GM12878 (cell line): Measurements from ENCODE around the gene THRB. TPM values are rescaled to one million over a fixed set of nuclear protein-coding genes. Genes with fewer than 3 reads are reported as not detected.

Experiments used
- ATAC-seq: fragments of 200-7000 bp; cut with Tn5 transposase; 3 replicates; pipeline ENCODE4 v1.9.1; 2020; ENCODE audit warnings: mild to moderate bottlenecking, moderate library complexity
- BruUV-seq: library from RNA; stranded (reverse); fragments of 400-500 nt; replicated peaks from 2 replicates; lab custom pipeline; 2021; lab: Mats Ljungman, UMichigan
- CTCF ChIA-PET: fragments of 300-600 bp; sonication (Branson Sonifier 250); formaldehyde crosslinking; extraction: SDS; loops from one replicate; lab custom pipeline; 2021; ENCODE audit warnings: inconsistent platforms; lab: Yijun Ruan, JAX
- POLR2A ChIA-PET: fragments of 350-600 bp; formaldehyde crosslinking; extraction: SDS; loops from one replicate; lab custom pipeline; 2021; ENCODE audit warnings: inconsistent platforms; lab: Charles Lee
- RAD21 ChIA-PET: fragments of 300-600 bp; sonication (Branson Sonifier 250); formaldehyde crosslinking; loops from one replicate; lab custom pipeline; 2023; ENCODE audit warnings: antibody characterized with exemption; ENCODE audit not compliant: unreplicated experiment; lab: Charles Lee
- SMC1A ChIA-PET: fragments of 300-600 bp; sonication (Branson Sonifier 250); formaldehyde crosslinking; loops from one replicate; lab custom pipeline; 2023; ENCODE audit not compliant: unreplicated experiment, uncharacterized antibody; lab: Charles Lee
- DNase-seq: peaks from one replicate; pipeline ENCODE4 v3.0.0-alpha.2; 2011; ENCODE audit warnings: low read depth, low spot score
- FAIRE-seq: peaks from 3 replicates; lab custom pipeline; 2011; peaks lifted over from hg19 to GRCh38; lab: Jason Lieb, UNC
- H2AFZ ChIP-seq: 2 replicates; pipeline ENCODE4 v1.6.0; 2011; ENCODE audit warnings: low read depth, low read length, control low read depth; ENCODE audit not compliant: control insufficient read depth
- H3K27ac ChIP-seq: 2 replicates; pipeline ENCODE4 v1.5.1; 2011; ENCODE audit warnings: control low read depth; ENCODE audit not compliant: control insufficient read depth, insufficient read depth
- H3K27me3 ChIP-seq, 2 experiments: replicated peaks in 1 of 2; 2 replicates each; pipeline versions ENCODE4 v1.6.0 to v1.6.1; 2011; ENCODE audit warnings: low read length in 1 of 2; ENCODE audit not compliant: control insufficient read depth in 2 of 2, insufficient read depth in 2 of 2
- H3K36me3 ChIP-seq, 2 experiments: 2 replicates each; pipeline ENCODE4 v1.5.1; 2011; ENCODE audit warnings: low read length in 1 of 2; ENCODE audit not compliant: control insufficient read depth in 2 of 2, insufficient read depth in 2 of 2
- H3K4me1 ChIP-seq: 2 replicates; pipeline ENCODE4 v1.6.1; 2011; ENCODE audit warnings: mild to moderate bottlenecking, low read length, moderate library complexity, mixed read lengths; ENCODE audit not compliant: control insufficient read depth, insufficient read depth
- H3K4me2 ChIP-seq: 2 replicates; pipeline ENCODE4 v1.6.0; 2011; ENCODE audit warnings: control low read depth; ENCODE audit not compliant: control insufficient read depth, insufficient read depth
- H3K4me3 ChIP-seq: fragments of 200-600 bp; sonication (generic); 2 replicates; pipeline ENCODE4 v1.5.1; 2016
- H3K79me2 ChIP-seq: 2 replicates; pipeline ENCODE4 v1.6.0; 2011; ENCODE audit warnings: low read length; ENCODE audit not compliant: control insufficient read depth, insufficient read depth
- H3K9ac ChIP-seq: 2 replicates; pipeline ENCODE4 v1.8.0; 2011; ENCODE audit warnings: low read length, control low read depth, mixed read lengths; ENCODE audit not compliant: control insufficient read depth, insufficient read depth
- H3K9me3 ChIP-seq: replicated peaks from 3 replicates; pipeline ENCODE4 v1.5.1; 2011; ENCODE audit warnings: mild to moderate bottlenecking, low read length; ENCODE audit not compliant: control insufficient read depth, insufficient read depth
- H4K20me1 ChIP-seq: 2 replicates; pipeline ENCODE4 v1.6.0; 2011; ENCODE audit not compliant: control insufficient read depth, insufficient read depth
- SUZ12 ChIP-seq: fragments of 200-600 bp; sonication (generic); IDR thresholded peaks from one replicate; pipeline ENCODE4 v1.6.1; 2018; ENCODE audit warnings: antibody characterized with exemption, mild to moderate bottlenecking; ENCODE audit not compliant: unreplicated experiment
- WGBS: methylation state at CpG from one replicate; pipeline ENCODE4 v1.1.6; 2016; ENCODE audit warnings: low lambda C conversion rate; ENCODE audit not compliant: insufficient replicate concordance, insufficient coverage; ENCODE audit errors: missing lambda C conversion rate; 5-methylcytosine and 5-hydroxymethylcytosine counted together
- in situ Hi-C: fragments of 300-500 bp; cut with MboI; formaldehyde crosslinking; loops from 9 replicates; pipeline ENCODE4 v1.14.3; 2018; ENCODE audit warnings: mixed read lengths
- intact Hi-C: fragments of 100-400 bp; cut with micrococcal nuclease; formaldehyde crosslinking; loops from one replicate; pipeline ENCODE4 v1.14.2; 2022; ENCODE audit not compliant: unreplicated experiment
- polyA plus RNA-seq, 11 experiments: library from polyadenylated mRNA; depleted of rRNA in 4 of 11; unstranded in 6 of 11; stranded (reverse) in 5 of 11; fragments of >200 nt; fragmentation: Nextera tagmentation in 4 of 11; fragmentation: Illumina TruSeq in 1 of 11; extraction: Ambion mirVana in 4 of 11; extraction: Trizol in 1 of 11; gene quantifications; 1 replicate in 1 of 11; 2 replicates in 10 of 11; pipeline versions ENCODE4 v1.2.1 to v1.2.3, GENCODE V29; 2011 to 2016; ENCODE audit warnings: inconsistent platforms in 2 of 11, missing spikeins in 2 of 11, low read depth in 1 of 11
- total RNA-seq, 4 experiments: library from RNA; depleted of rRNA in 3 of 4; stranded (reverse); fragments of >200 nt in 3 of 4; fragmentation: Illumina TruSeq in 1 of 4; extraction: Trizol in 1 of 4; gene quantifications; 2 replicates each; pipeline versions ENCODE4 v1.2.1 to v1.2.3, GENCODE V29; 2013 to 2021
- TF ChIP-seq, protein P1 (sequence below): fragments of 450-650 bp; formaldehyde crosslinking; IDR thresholded peaks from 2 replicates; pipeline ENCODE4 v1.4.0; 2020; ENCODE audit warnings: mild to moderate bottlenecking, moderate library complexity

Gene THRB
- total and polyA plus RNA-seq, 10 of the 15 experiments (the other 5 are each of a cell fraction or from before 2014, with no cell fraction given), result 0.05 TPM; not detected in 9

DNA sequence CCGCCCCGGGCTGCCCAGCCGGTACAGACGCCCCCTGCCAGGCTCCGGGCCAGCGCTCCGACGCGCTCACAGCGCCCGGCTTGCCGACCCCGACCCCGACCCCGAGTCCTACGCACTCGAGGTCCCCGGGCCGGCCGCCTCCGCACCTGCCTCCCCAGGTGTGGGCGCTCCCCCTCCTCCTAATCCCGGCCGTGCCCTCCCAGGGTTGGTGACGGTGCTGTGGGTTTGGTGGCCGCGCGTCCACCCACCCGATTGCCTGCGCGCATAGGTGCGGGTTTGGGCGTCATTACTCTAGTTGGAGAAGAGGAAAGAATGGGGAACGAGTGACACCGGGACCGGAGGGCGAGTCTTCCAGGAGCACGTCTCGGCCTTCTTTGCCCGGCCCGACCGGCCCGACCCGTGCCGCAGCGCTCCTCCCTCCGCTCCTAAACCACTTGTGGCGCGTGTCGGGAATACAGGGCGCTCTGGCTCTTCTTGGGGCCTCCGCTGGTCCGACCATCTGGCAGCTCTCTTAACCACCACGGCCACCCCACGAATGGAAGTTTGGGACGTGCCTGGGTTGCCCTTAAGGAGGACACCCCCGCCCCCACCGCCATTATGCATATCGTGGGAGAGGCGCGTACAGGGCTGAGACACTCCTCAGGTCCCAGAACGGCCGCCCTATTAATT, 810 bp upstream of the THRB start:
- H3K9ac ChIP-seq, result no peak overlapping the region
- no peak overlapping the region for H3K27ac ChIP-seq
- H3K79me2 ChIP-seq, result no peaks in the 10 kb centered on the region
- SMC1A ChIA-PET, result no interaction called here
- DNase-seq (no peak), FAIRE-seq (no peak), ATAC-seq (no peak)
- CTCF ChIA-PET, result no interaction called here
- H2AFZ ChIP-seq, result no peak overlapping the region
- H3K4me3 ChIP-seq, result no peak overlapping the region
- H3K27me3 ChIP-seq, result peaks cover 5 to 21% of the 10 kb centered on the region in 2 experiments
- no peaks in the 10 kb centered on the region for H3K4me1 ChIP-seq
- TF ChIP-seq, protein P1, sequence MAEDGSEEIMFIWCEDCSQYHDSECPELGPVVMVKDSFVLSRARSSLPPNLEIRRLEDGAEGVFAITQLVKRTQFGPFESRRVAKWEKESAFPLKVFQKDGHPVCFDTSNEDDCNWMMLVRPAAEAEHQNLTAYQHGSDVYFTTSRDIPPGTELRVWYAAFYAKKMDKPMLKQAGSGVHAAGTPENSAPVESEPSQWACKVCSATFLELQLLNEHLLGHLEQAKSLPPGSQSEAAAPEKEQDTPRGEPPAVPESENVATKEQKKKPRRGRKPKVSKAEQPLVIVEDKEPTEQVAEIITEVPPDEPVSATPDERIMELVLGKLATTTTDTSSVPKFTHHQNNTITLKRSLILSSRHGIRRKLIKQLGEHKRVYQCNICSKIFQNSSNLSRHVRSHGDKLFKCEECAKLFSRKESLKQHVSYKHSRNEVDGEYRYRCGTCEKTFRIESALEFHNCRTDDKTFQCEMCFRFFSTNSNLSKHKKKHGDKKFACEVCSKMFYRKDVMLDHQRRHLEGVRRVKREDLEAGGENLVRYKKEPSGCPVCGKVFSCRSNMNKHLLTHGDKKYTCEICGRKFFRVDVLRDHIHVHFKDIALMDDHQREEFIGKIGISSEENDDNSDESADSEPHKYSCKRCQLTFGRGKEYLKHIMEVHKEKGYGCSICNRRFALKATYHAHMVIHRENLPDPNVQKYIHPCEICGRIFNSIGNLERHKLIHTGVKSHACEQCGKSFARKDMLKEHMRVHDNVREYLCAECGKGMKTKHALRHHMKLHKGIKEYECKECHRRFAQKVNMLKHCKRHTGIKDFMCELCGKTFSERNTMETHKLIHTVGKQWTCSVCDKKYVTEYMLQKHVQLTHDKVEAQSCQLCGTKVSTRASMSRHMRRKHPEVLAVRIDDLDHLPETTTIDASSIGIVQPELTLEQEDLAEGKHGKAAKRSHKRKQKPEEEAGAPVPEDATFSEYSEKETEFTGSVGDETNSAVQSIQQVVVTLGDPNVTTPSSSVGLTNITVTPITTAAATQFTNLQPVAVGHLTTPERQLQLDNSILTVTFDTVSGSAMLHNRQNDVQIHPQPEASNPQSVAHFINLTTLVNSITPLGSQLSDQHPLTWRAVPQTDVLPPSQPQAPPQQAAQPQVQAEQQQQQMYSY (CRISPR knock-in tag), result no peak
- peak; percentile 99 for TF ChIP-seq SUZ12
- no TSS peak for BruUV-seq
- in situ Hi-C loops (no loop called here), intact Hi-C loops (no loop called here)
- H3K36me3 ChIP-seq, result no peaks in the 10 kb centered on the region
- WGBS, result 5% methylated on average over 40 of the region's 63 CpGs
- no peak overlapping the region for H3K4me2 ChIP-seq
- RAD21 ChIA-PET, result no interaction called here
- no peaks in the 10 kb centered on the region for H3K9me3 ChIP-seq
- H4K20me1 ChIP-seq, result no peaks in the 10 kb centered on the region
- POLR2A ChIA-PET, result no interaction called here
